Measurements from ENCODE around the gene FBF1.

- TF ChIP-seq CTCF (conservative IDR thresholded peaks at IDR 0.05; ENCODE audit: low read length) = no peak
- TF ChIP-seq EZH2phosphoT487 (IDR thresholded peaks at IDR 0.05; ENCODE audit: borderline replicate concordance) = no peak
These were observed 78.9 kb downstream of the FBF1 start for GRCh38 chr17:75861927-75862317.
